DMS53 (cell line): ENCODE data around the gene GMDS.

Experiments used
- DNase-seq: peaks from one replicate; lab custom pipeline; 2025; lab: John Stamatoyannopoulos, UW

Gene GMDS

GRCh38 chr6:2178125-2178524 is 67.3 kb downstream of the GMDS start:
- no peak for DNase-seq

GRCh38 chr6:2175825-2176224 is 69.6 kb downstream of the GMDS start:
- no peak for DNase-seq

- DNase-seq = no peak
Measured at GRCh38 chr6:2173203-2173961, 72.0 kb downstream of the GMDS start.

DNA sequence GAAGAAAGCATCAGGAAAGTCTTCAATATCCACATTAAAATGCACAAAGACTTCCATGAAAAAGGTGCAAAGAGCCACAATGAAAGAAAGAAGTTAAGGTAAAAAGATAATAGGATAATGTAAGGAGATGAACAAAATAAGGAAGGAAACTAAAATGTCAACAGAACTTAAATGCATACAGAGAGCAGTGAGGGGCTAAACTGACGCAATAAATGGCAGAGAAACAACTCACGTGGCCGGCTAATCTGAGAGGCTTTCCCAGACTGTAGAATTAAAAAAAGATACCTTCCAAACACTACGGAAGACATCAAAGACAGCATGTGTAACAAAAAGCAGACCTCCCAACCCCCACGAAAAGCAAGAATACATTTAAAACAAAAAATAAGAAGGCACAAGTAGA is 73.7 kb downstream of the GMDS start:
- DNase-seq = no peak

- DNase-seq = no peak
Measured at GRCh38 chr6:2168480-2168879, 76.9 kb downstream of the GMDS start.

GRCh38 chr6:2166717-2167116 is 78.7 kb downstream of the GMDS start:
- peak; percentile 11 for DNase-seq

- DNase-seq = no peak
Measured at GRCh38 chr6:2165286-2165685, 80.1 kb downstream of the GMDS start.

GRCh38 chr6:2164481-2164880 is 80.9 kb downstream of the GMDS start:
- DNase-seq = no peak

GRCh38 chr6:2162079-2162445 is 83.3 kb downstream of the GMDS start:
- DNase-seq = no peak

GRCh38 chr6:2158596-2159271 is 86.7 kb downstream of the GMDS start:
- DNase-seq = peak; percentile 43

- DNase-seq = no peak
Measured at GRCh38 chr6:2157441-2158127, 87.8 kb downstream of the GMDS start.

GRCh38 chr6:2155206-2155605 is 90.2 kb downstream of the GMDS start:
- DNase-seq = no peak

GRCh38 chr6:2149361-2150006 is 95.9 kb downstream of the GMDS start:
- no peak for DNase-seq

GRCh38 chr6:2148748-2149147 is 96.7 kb downstream of the GMDS start:
- DNase-seq = no peak

DNA sequence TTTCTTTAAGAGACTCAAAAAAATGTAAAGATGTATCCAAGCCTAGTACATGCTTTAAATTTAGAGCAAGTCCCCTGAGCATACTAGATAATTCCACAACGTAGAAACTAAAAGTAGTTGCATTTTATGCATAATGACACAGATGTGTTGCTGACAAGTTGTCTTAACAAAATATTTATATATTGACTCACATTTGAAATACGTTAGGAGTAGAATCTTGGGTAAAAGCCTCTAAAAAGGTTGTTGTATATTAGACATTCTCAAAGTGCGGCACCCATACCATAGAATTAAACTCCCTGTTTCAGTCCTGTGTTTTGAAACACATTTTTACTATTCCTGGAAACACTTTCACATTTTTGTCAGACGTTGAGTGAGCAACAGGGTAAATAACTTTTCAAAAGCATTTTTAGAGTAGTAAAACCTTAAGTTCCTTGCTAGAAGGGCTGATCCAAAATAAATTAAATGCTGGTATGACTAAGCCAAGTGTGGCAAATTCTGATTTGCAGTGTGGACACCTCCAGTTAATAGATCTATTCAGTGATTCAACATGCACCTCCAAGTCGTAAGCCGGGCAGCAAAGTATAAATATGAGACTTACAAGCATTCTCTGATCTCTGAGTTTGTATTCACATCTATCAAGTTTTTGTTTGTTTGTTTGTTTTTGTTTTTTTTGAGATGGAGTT is 97.5 kb downstream of the GMDS start:
- no peak for DNase-seq

DNA sequence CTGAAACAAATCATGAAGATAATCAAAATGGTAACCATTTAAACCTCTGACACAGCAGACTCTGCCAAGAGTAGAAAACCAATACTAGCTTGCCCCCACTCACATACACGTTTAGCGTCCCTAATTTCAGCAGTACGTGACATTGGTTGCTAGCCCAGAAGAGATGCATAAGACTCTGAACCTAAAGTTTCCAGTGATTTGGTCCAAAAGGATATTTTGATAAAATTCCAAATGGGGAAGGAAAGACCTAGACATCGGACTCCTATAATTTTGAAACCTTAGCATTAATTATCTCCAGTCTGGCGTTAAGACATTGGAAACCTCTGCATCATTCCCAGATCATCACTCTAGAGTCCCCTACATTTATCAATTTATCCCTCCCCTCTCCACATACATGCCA is 98.1 kb downstream of the GMDS start:
- no peak for DNase-seq

GRCh38 chr6:2144210-2144609 is 101.2 kb downstream of the GMDS start:
- no peak for DNase-seq

DNA sequence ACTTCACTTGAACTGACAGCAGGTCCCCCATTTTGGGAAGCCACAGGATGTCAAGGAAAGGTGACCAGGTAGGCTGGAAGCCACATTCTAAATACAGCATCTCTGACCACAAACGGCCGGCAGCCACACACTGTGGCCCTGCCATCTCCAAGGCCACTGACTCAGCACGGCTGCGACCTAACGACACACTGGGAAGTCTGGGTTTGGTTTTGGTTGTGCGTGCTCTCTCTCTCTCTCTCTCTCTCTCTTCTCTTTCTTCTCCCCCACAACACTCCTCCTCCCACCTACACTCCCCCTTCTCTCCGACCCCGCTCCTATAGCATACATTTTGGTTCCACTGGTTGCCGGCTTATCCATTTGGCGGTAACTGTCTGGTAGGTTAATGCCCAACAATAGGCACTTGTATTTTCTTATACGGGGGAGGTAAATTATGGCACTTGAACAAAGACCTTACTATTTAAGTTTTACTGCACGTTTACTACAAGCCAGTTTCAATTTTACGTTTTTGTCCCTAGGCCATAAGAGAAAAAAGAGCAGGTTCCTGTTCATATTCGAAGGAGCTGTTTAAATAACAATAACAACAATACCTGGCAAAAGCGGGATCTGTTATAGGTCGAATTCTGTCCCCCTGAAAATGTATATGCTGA is 103.6 kb downstream of the GMDS start:
- DNase-seq = no peak

DNA sequence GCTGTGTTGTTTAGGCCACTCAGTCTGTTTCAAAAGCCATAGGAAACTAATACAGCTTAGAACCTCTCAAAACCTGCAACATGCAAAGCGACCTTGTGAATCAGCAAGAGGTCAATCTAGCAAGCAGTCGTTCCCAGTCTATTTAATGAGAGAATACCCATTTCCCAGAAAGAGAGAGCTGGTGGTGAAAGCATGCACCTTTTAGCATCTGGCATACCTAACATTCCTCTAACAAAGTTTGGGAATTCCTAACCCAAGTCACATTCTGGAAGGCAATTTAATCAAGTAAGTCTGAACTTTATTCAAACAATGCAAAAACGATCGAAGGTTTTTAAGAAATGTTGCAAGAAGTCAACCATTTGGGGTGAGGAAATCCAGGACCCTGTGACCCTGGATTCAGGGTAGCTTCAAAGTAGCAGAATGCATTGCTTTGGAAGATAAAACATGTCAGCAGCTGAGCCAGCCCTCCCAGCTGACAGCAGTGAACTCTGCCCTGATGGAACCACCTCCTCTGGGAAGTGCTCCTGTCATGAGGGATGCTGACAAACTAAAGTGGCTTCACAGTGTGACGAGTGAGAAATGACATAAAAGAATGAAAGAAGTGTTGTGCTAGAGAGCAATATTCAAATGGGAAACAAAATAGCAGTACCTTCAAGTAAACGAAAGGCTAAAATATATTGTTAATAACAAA is 104.8 kb downstream of the GMDS start:
- no peak for DNase-seq

- no peak for DNase-seq
Measured at GRCh38 chr6:2135401-2135800, 110.0 kb downstream of the GMDS start.

GRCh38 chr6:2134554-2134953 is 110.9 kb downstream of the GMDS start:
- DNase-seq = no peak
